Peyer's patch (tissue), 4 donors: ENCODE data around the gene TOR2A.

Source experiments
- CTCF ChIP-seq, 6 experiments: fragments of 450-650 bp in 4 of 6; fragments of 200-600 bp in 2 of 6; sonication (generic) in 1 of 6; IDR thresholded peaks; one replicate each; pipeline ENCODE4 v1.5.1; 2017 to 2019; ENCODE audit warnings: antibody characterized with exemption in 6 of 6, mild to moderate bottlenecking in 3 of 6, moderate library complexity in 1 of 6
- POLR2A ChIP-seq, 2 donors: fragments of 450-650 bp; IDR thresholded peaks; one replicate each; pipeline ENCODE4 v1.5.1; 2017; ENCODE audit warnings: antibody characterized with exemption in 2 of 2, mild to moderate bottlenecking in 2 of 2, moderate library complexity in 2 of 2

GRCh38 chr9:127733614-127734013 is 1.5 kb downstream of the TOR2A start:
- TF ChIP-seq CTCF (IDR thresholded peaks at IDR 0.05) (no peak), POLR2A (IDR thresholded peaks at IDR 0.05) (no peak)
